ENCODE results near the gene C5orf34.

- TF ChIP-seq POLR2A (IDR thresholded peaks at IDR 0.05) = no peak
- no peak for TF ChIP-seq CTCF (IDR thresholded peaks at IDR 0.05 in 4 of 5, conservative IDR thresholded peaks at IDR 0.05 in 1 of 5)
Measured at GRCh38 chr5:43551731-43552130, 36.8 kb upstream of the C5orf34 start.
